Fibroblast of lung (primary cell): Measurements from ENCODE around the gene IMMP2L. TPM values are rescaled to one million over a fixed set of nuclear protein-coding genes. Genes with fewer than 3 reads are reported as not detected.

Source experiments
- DNase-seq, 2 donors: peaks; one replicate each; pipeline versions ENCODE4 v3.0.0 to v3.0.0-alpha.2; 2010; ENCODE audit warnings: low read depth in 2 of 2
- H2AFZ ChIP-seq: 2 replicates; pipeline ENCODE4 v1.5.1; 2012; ENCODE audit warnings: low read length, control low read depth, inconsistent platforms
- H3K27ac ChIP-seq: 2 replicates; pipeline ENCODE4 v1.5.1; 2011; ENCODE audit warnings: low read length, control low read depth; ENCODE audit not compliant: insufficient read depth
- H3K27me3 ChIP-seq: 2 replicates; pipeline ENCODE4 v1.5.1; 2011; ENCODE audit warnings: mild to moderate bottlenecking, low read length; ENCODE audit not compliant: control insufficient read depth, insufficient read depth
- H3K36me3 ChIP-seq: 2 replicates; pipeline ENCODE4 v1.5.1; 2011; ENCODE audit warnings: low read length; ENCODE audit not compliant: control insufficient read depth, insufficient read depth
- H3K4me1 ChIP-seq: 2 replicates; pipeline ENCODE4 v1.5.1; 2011; ENCODE audit warnings: low read length; ENCODE audit not compliant: control insufficient read depth, insufficient read depth; ENCODE audit errors: extremely low read depth
- H3K4me2 ChIP-seq: 2 replicates; pipeline ENCODE4 v1.5.1; 2011; ENCODE audit warnings: low read length, control low read depth; ENCODE audit not compliant: insufficient read depth; ENCODE audit errors: extremely low read depth
- H3K4me3 ChIP-seq, 4 experiments: fragments of 200-600 bp in 1 of 4; sonication (generic) in 1 of 4; replicated peaks in 1 of 4; 2 replicates each; pipeline ENCODE4 v1.5.1; 2011 to 2016; ENCODE audit warnings: low read length in 4 of 4, low read depth in 3 of 4, mild to moderate bottlenecking in 3 of 4, control low read depth in 2 of 4, inconsistent platforms in 1 of 4, mixed read lengths in 1 of 4; ENCODE audit not compliant: insufficient read depth in 1 of 4; ENCODE audit errors: control extremely low read depth in 1 of 4
- H3K79me2 ChIP-seq: 2 replicates; pipeline ENCODE4 v1.5.1; 2012; ENCODE audit warnings: mild to moderate bottlenecking, low read length, inconsistent platforms; ENCODE audit not compliant: control insufficient read depth, insufficient read depth
- H3K9ac ChIP-seq: 2 replicates; pipeline ENCODE4 v1.5.1; 2011; ENCODE audit warnings: mild to moderate bottlenecking, low read length, control low read depth; ENCODE audit not compliant: insufficient read depth
- H3K9me3 ChIP-seq: 2 replicates; pipeline ENCODE4 v1.5.1; 2012; ENCODE audit warnings: low read depth, low read length; ENCODE audit not compliant: control insufficient read depth, insufficient read depth
- H4K20me1 ChIP-seq: 2 replicates; pipeline ENCODE4 v1.5.1; 2011; ENCODE audit warnings: low read length; ENCODE audit not compliant: control insufficient read depth, insufficient read depth; ENCODE audit errors: extremely low read depth
- CTCF ChIP-seq, 2 donors: IDR thresholded peaks in 1 of 2; conservative IDR thresholded peaks in 1 of 2; 1 replicate in 1 of 2; 2 replicates in 1 of 2; pipeline ENCODE4 v1.5.1; 2011 to 2012; ENCODE audit warnings: low read length in 2 of 2, control low read depth in 1 of 2, inconsistent platforms in 1 of 2, low read depth in 1 of 2, mild to moderate bottlenecking in 1 of 2
- EZH2 ChIP-seq: IDR thresholded peaks from 2 replicates; pipeline ENCODE4 v1.5.1; 2012; ENCODE audit warnings: low read length, control low read depth, mild to moderate bottlenecking; ENCODE audit errors: missing control alignments
- polyA plus RNA-seq, 2 donors: library from polyadenylated mRNA; depleted of rRNA in 1 of 2; stranded (reverse) in 1 of 2; unstranded in 1 of 2; fragments of >200 nt; gene quantifications; 2 replicates each; pipeline ENCODE4 v1.2.1, GENCODE V29; 2011 to 2012; ENCODE audit warnings: missing spikeins in 1 of 2
- total RNA-seq: library from RNA; depleted of rRNA; stranded (reverse); fragments of >200 nt; gene quantifications from 2 replicates; pipeline ENCODE4 v1.2.1, GENCODE V29; 2014

The IMMP2L gene
- total and polyA plus RNA-seq, 2 donors (not counting 1 experiment from before 2014, with no cell fraction given), result 6.9 to 14.4 TPM

GRCh38 chr7:111198255-111198654 lies 364.0 kb downstream of the IMMP2L start:
- TF ChIP-seq EZH2, result no peak
- no peak for TF ChIP-seq CTCF (conservative IDR thresholded peaks at IDR 0.05 in 1 of 2, IDR thresholded peaks at IDR 0.05 in 1 of 2; ENCODE audit: low read depth in 1 of 2, low read length in 2 of 2)
- Histone ChIP-seq H3K9me3 (no peaks in the 10 kb centered on the region), H3K4me2 (peak overlapping the region; percentile 78), H3K4me3 (no peak overlapping the region), H3K79me2 (no peaks in the 10 kb centered on the region), H3K27me3 (no peaks in the 10 kb centered on the region), H2AFZ (no peak overlapping the region), H3K4me1 (peaks cover 6% of the 10 kb centered on the region), H3K9ac (no peak overlapping the region), H3K36me3 (no peaks in the 10 kb centered on the region), H3K27ac (peak overlapping the region; percentile 44), H4K20me1 (no peaks in the 10 kb centered on the region)
- DNase-seq, result peak; percentile 100

GRCh38 chr7:111196655-111197054 lies 365.6 kb downstream of the IMMP2L start:
- H3K27ac ChIP-seq, result no peak overlapping the region
- no peaks in the 10 kb centered on the region for H3K36me3 ChIP-seq
- H3K4me1 ChIP-seq, result peaks cover 6% of the 10 kb centered on the region
- no peak for TF ChIP-seq CTCF (conservative IDR thresholded peaks at IDR 0.05 in 1 of 2, IDR thresholded peaks at IDR 0.05 in 1 of 2; ENCODE audit: low read depth in 1 of 2, low read length in 2 of 2)
- no peak for TF ChIP-seq EZH2
- H4K20me1 ChIP-seq, result no peaks in the 10 kb centered on the region
- no peak overlapping the region for H3K4me2 ChIP-seq
- no peaks in the 10 kb centered on the region for H3K27me3 ChIP-seq
- no peak for DNase-seq
- no peak overlapping the region for H3K4me3 ChIP-seq
- H2AFZ ChIP-seq, result no peak overlapping the region
- no peaks in the 10 kb centered on the region for H3K79me2 ChIP-seq
- no peak overlapping the region for H3K9ac ChIP-seq
- no peaks in the 10 kb centered on the region for H3K9me3 ChIP-seq

GRCh38 chr7:111192614-111193413 lies 369.5 kb downstream of the IMMP2L start:
- Histone ChIP-seq H3K4me3 (no peak overlapping the region), H3K4me2 (no peak overlapping the region), H3K36me3 (no peaks in the 10 kb centered on the region), H2AFZ (no peak overlapping the region), H3K27me3 (no peaks in the 10 kb centered on the region), H3K27ac (no peak overlapping the region), H4K20me1 (no peaks in the 10 kb centered on the region), H3K9me3 (no peaks in the 10 kb centered on the region), H3K9ac (no peak overlapping the region), H3K4me1 (peaks cover 5% of the 10 kb centered on the region), H3K79me2 (no peaks in the 10 kb centered on the region)
- no peak for TF ChIP-seq CTCF (conservative IDR thresholded peaks at IDR 0.05 in 1 of 2, IDR thresholded peaks at IDR 0.05 in 1 of 2; ENCODE audit: low read depth in 1 of 2, low read length in 2 of 2)
- TF ChIP-seq EZH2, result no peak
- no peak for DNase-seq
